Natural killer cell treated with Interleukin-12 subunit alpha and Interleukin-12 subunit beta and Interleukin-15 and Interleukin-18, amount 100 ng/mL, for 72 hours (primary cell): ENCODE results near the gene EIF2S1. TPM values are rescaled to one million over a fixed set of nuclear protein-coding genes. Genes with fewer than 3 reads are reported as not detected.
"Not testable (repeated sequence)": the region's sequence is repeated elsewhere in the genome, so short reads cannot be mapped to it uniquely, and the experiment has no call there.

Source experiments
- ATAC-seq, 2 donors: fragments of 150-1000 bp; cut with Tn5 transposase in 1 of 2; sonication (Bioruptor Pico), chemical (Tn5 transposase) in 1 of 2; 2 replicates each; pipeline ENCODE4 v1.10.0; 2021
- DNase-seq: peaks from one replicate; pipeline ENCODE4 v3.0.0; 2022; ENCODE audit warnings: low spot score
- H3K27ac Mint-ChIP-seq, 2 donors: 1 replicate in 1 of 2; 2 replicates in 1 of 2; pipeline ENCODE4 v1.8.0; 2022; ENCODE audit warnings: mixed read lengths in 2 of 2, mild to moderate bottlenecking in 1 of 2, moderate library complexity in 1 of 2
- H3K27me3 Mint-ChIP-seq, 2 donors: 1 replicate in 1 of 2; 2 replicates in 1 of 2; pipeline ENCODE4 v1.8.0; 2022; ENCODE audit warnings: mixed read lengths in 2 of 2
- H3K36me3 Mint-ChIP-seq: one replicate; pipeline ENCODE4 v1.8.0; 2022; ENCODE audit warnings: mixed read lengths
- H3K4me1 Mint-ChIP-seq, 2 donors: 1 replicate in 1 of 2; 2 replicates in 1 of 2; pipeline ENCODE4 v1.8.0; 2022; ENCODE audit warnings: low read depth in 2 of 2, mixed read lengths in 2 of 2, mild to moderate bottlenecking in 1 of 2
- H3K4me3 Mint-ChIP-seq: one replicate; pipeline ENCODE4 v1.8.0; 2022; ENCODE audit warnings: mixed read lengths
- H3K9me3 Mint-ChIP-seq: 2 replicates; pipeline ENCODE4 v1.8.0; 2022; ENCODE audit warnings: mixed read lengths
- total RNA-seq, 2 donors: library from RNA; stranded (reverse); gene quantifications; one replicate each; pipeline ENCODE4 v1.2.3, GENCODE V29; 2022

Gene EIF2S1
- total RNA-seq: 100 to 1,000 TPM; 138 to 167 TPM

DNA sequence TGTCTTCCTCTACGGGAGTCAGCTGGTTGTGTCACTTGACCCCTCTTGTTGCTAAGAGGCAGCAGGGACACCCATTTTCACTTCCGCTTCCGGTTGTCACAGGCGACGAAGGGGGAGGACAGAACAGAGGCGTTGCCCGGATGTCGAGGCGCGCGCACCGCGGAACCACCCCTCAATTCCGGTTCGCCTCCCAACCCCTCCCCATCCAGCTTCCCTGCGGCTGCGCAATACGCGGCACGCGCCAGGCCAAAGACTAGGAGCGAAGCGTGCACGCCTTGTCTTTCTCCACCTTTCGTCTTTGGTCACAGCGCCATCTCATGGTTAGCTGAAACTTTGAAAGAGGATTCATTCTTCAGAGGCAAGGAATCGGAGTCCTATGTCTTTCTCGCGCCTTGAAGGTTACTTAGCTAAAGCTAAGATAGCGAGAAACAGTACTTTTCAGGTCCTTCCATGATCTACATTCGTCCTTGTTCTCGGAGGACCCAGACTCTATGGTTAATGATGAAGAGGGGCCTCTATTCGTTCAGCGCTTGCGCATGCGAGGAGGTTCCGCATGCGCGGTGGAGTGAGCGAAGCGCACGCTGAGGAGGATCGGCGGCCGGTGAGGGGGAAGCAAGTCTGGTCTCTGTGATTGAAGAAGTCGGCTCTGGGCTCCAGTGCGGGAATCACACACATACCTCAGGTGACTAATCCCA is at the start of gene EIF2S1, which contains the start of gene ATP6V1D:
Gene EIF2S1, plus strand, starts transcription at position 554 of the 695 bp plus-strand sequence. CDS start 4,440 bp downstream, outside the sequence.
Gene ATP6V1D, minus strand, starts transcription at position 30 of the 695 bp plus-strand sequence. CDS start 106 bp downstream, outside the sequence.
- Mint-ChIP-seq H3K36me3 (peaks cover 11% of the 10 kb centered on the region), H3K4me3 (peak within 1 kb of the TSS; percentile 97), H3K27me3 (no peaks in the 10 kb centered on the region), H3K27ac (peak within 1 kb of the TSS; percentile 97 to 98), H3K9me3 (no peaks in the 10 kb centered on the region), H3K4me1 (peaks cover 36 to 54% of the 10 kb centered on the region in 2 donors)
- DNase-seq: peak; percentile 100
- peak; percentile 96 for ATAC-seq

DNA sequence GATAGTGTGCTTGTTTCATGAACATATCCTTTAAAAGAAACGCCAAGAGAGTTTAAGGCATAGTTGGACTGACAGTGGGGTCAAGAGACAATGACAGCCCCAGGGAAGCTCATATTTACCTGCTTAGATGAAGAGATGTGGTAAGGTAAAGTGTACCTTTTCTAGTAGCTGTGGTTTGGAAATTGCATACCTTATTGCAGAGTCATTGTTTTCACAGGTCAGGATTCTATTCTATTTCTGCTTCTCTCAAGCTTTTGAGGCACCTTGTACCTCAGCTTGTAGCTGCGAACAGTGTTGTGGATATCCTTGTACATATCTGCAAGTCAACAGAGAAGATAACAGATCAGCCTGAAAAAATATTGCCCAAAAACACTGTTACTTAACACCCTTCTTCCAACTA is 48.3 kb upstream of the EIF2S1 start:
- ATAC-seq (no peak), DNase-seq (no peak)
- Mint-ChIP-seq H3K27ac (no peak overlapping the region), H3K4me3 (no peak overlapping the region), H3K4me1 (no peaks in the 10 kb centered on the region), H3K36me3 (no peaks in the 10 kb centered on the region), H3K9me3 (no peaks in the 10 kb centered on the region), H3K27me3 (no peaks in the 10 kb centered on the region)

GRCh38 chr14:67313153-67313552 is 47.0 kb upstream of the EIF2S1 start:
- Mint-ChIP-seq H3K27ac (no peak overlapping the region), H3K27me3 (no peaks in the 10 kb centered on the region), H3K4me1 (no peaks in the 10 kb centered on the region), H3K4me3 (no peak overlapping the region), H3K9me3 (no peaks in the 10 kb centered on the region), H3K36me3 (no peaks in the 10 kb centered on the region)
- DNase-seq (no peak), ATAC-seq (no peak)

DNA sequence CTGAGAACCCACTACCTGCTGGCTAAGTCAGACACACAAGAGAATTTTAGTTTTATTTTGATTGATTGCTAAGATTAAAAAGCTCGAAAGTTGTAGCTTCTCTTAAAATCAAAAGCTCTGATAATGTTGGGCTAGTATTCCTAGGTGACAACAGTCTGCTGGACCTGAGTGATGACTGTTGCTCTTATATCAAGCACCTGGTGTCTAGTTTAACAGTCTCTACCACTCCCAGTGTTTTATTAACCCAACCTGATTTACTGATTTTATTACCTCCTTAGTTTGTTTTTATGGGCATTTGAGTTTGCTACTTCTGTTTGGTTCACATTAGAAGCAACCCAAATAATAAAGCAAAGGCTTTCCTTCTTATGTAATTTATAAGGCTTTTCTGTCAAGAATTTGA is 42.3 kb upstream of the EIF2S1 start:
- DNase-seq (no peak), ATAC-seq (no peak)
- H3K4me1 Mint-ChIP-seq: no peaks in the 10 kb centered on the region
- no peaks in the 10 kb centered on the region for H3K36me3 Mint-ChIP-seq
- H3K9me3 Mint-ChIP-seq: no peaks in the 10 kb centered on the region
- H3K4me3 Mint-ChIP-seq: no peak overlapping the region
- H3K27ac Mint-ChIP-seq: no peak overlapping the region
- H3K27me3 Mint-ChIP-seq: no peaks in the 10 kb centered on the region

GRCh38 chr14:67319142-67319541 is 41.0 kb upstream of the EIF2S1 start:
- DNase-seq: no peak
- Mint-ChIP-seq H3K27me3 (no peaks in the 10 kb centered on the region), H3K4me3 (no peak overlapping the region), H3K4me1 (no peaks in the 10 kb centered on the region), H3K27ac (no peak overlapping the region), H3K36me3 (no peaks in the 10 kb centered on the region), H3K9me3 (no peaks in the 10 kb centered on the region)
- ATAC-seq: no peak

GRCh38 chr14:67329666-67330065 is 30.5 kb upstream of the EIF2S1 start:
- H3K4me3 Mint-ChIP-seq, H3K4me1 Mint-ChIP-seq, H3K27me3 Mint-ChIP-seq, ATAC-seq, H3K9me3 Mint-ChIP-seq, H3K27ac Mint-ChIP-seq, DNase-seq: not testable (repeated sequence)
- H3K36me3 Mint-ChIP-seq: peaks cover 11% of the 10 kb centered on the region

GRCh38 chr14:67331368-67332125 is 28.6 kb upstream of the EIF2S1 start:
- Mint-ChIP-seq H3K4me3 (no peak overlapping the region), H3K4me1 (no peaks in the 10 kb centered on the region), H3K9me3 (no peaks in the 10 kb centered on the region), H3K36me3 (peaks cover 11% of the 10 kb centered on the region), H3K27ac (no peak overlapping the region), H3K27me3 (no peaks in the 10 kb centered on the region)
- DNase-seq: no peak
- no peak for ATAC-seq

DNA sequence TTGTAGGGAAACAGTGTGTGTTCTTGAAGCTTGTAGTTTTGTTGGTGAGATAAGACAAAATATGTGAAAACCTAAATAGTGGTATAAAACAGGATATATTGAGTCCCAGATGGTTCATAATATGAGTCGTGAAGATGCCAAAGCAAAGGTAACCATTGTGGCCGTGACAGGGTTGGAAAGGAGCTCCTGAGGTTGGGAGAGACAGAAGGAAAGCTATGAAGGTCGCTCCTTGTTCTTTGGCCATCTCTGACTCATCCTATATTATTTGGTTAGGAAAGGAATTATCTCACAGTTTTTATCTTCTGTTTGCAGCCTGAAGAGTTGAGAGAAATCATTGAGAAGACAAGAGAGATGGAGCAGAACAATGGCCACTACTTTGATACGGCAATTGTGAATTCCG is 27.7 kb upstream of the EIF2S1 start:
- no peak for ATAC-seq
- Mint-ChIP-seq H3K4me3 (no peak overlapping the region), H3K36me3 (peaks cover 11% of the 10 kb centered on the region), H3K4me1 (no peaks in the 10 kb centered on the region), H3K27ac (no peak overlapping the region), H3K9me3 (no peaks in the 10 kb centered on the region), H3K27me3 (no peaks in the 10 kb centered on the region)
- DNase-seq: no peak

- no peak overlapping the region for H3K27ac Mint-ChIP-seq
These were observed 24.3 kb upstream of the EIF2S1 start for GRCh38 chr14:67335781-67336180.

DNA sequence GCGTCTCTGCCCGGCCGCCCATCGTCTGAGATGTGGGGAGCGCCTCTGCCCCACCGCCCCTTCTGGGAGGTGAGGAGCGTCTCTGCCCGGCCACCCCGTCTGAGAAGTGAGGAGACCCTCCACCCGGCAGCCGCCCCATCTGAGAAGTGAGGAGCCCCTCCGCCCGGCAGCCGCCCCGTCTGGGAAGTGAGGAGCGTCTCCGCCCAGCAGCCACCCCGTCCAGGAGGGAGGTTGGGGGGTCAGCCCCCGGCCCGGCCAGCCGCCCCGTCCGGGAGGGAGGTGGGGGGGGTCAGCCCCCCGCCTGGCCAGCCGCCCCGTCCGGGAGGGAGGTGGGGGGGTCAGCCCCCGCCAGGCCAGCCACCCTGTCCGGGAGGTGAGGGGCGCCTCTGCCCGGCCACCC is 18.9 kb upstream of the EIF2S1 start:
- H3K4me3 Mint-ChIP-seq, H3K4me1 Mint-ChIP-seq, H3K27ac Mint-ChIP-seq, ATAC-seq, H3K9me3 Mint-ChIP-seq, DNase-seq, H3K27me3 Mint-ChIP-seq, H3K36me3 Mint-ChIP-seq: not testable (repeated sequence)

More at GRCh38 chr14:67335781-67336180, 24.3 kb upstream of the EIF2S1 start:
- H3K4me3 Mint-ChIP-seq: no peak overlapping the region
- ATAC-seq (no peak), DNase-seq (no peak)
- no peaks in the 10 kb centered on the region for H3K27me3 Mint-ChIP-seq
- H3K4me1 Mint-ChIP-seq: no peaks in the 10 kb centered on the region
- H3K9me3 Mint-ChIP-seq: no peaks in the 10 kb centered on the region
- peaks cover 7% of the 10 kb centered on the region for H3K36me3 Mint-ChIP-seq

DNA sequence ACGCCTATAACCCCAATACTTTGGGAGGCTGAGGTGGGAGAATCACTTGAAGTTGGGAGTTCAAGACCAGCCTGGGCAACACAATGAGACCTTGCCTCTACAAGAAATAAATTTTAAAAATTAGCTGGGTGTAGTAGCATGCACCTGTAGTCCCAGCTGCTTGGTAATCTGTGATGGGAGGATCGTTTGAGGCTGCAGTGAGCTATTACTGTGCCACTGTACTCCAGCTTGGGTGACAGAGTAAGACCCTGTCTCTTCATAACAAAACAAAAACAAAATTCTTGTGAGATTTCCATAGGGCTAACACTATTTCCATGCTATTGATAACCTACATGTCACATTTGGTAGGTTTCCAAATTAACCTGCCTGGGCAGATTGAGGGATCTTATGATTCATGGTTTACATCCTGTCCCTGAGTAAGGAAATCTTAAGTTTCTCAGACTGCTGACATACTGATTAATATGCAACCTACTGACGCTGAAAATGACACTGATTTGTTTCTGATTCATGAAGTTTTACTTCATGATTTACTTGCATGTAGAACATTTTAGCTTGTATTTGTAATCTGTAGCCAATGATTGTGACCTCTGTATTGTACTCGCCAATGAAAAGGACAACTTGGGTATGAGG is 16.4 kb upstream of the EIF2S1 start:
- no peak for DNase-seq
- H3K27ac Mint-ChIP-seq: no peak overlapping the region
- ATAC-seq: no peak
- H3K36me3 Mint-ChIP-seq: peaks cover 5% of the 10 kb centered on the region
- no peaks in the 10 kb centered on the region for H3K27me3 Mint-ChIP-seq
- H3K4me3 Mint-ChIP-seq: no peak overlapping the region
- no peaks in the 10 kb centered on the region for H3K9me3 Mint-ChIP-seq
- no peaks in the 10 kb centered on the region for H3K4me1 Mint-ChIP-seq

DNA sequence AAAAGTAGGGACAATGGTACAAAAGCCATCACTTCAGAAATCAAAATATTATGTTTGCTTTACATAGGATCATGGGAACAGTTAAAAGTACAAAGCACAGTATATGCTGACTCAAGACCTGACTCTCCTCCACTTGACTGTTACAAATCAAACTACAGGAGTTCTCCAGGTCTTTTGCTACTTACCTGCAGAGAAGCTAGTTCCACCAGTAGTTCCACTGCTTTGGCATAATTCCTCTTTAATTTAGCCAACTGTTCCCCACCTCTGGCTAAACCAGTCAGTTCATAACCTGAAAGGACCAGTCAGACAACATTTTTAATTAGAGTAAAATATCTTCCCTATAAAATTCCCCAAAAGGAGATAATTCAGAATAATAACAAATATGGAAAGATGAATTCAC is 14.5 kb upstream of the EIF2S1 start:
- Mint-ChIP-seq H3K27me3 (no peaks in the 10 kb centered on the region), H3K4me3 (no peak overlapping the region), H3K4me1 (no peaks in the 10 kb centered on the region), H3K27ac (no peak overlapping the region), H3K9me3 (no peaks in the 10 kb centered on the region), H3K36me3 (peaks cover 14% of the 10 kb centered on the region)
- DNase-seq: no peak
- ATAC-seq: no peak

GRCh38 chr14:67352055-67352454 is 8.1 kb upstream of the EIF2S1 start:
- no peaks in the 10 kb centered on the region for H3K27me3 Mint-ChIP-seq
- no peak overlapping the region for H3K4me3 Mint-ChIP-seq
- peaks cover 0 to 5% of the 10 kb centered on the region in 2 donors for H3K4me1 Mint-ChIP-seq
- H3K9me3 Mint-ChIP-seq: no peaks in the 10 kb centered on the region
- DNase-seq (no peak), ATAC-seq (no peak)
- peaks cover 9% of the 10 kb centered on the region for H3K36me3 Mint-ChIP-seq
- no peak overlapping the region for H3K27ac Mint-ChIP-seq
